H1 (cell line): ENCODE results near the gene ZRANB1. TPM values are rescaled to one million over a fixed set of nuclear protein-coding genes. Genes with fewer than 3 reads are reported as not detected.

Source experiments
- CTCF ChIA-PET: fragments of 300-600 bp; sonication (Branson Sonifier 250); formaldehyde crosslinking; loops from one replicate; lab custom pipeline; 2021; ENCODE audit not compliant: partially characterized antibody; lab: Charles Lee
- POLR2A ChIA-PET: fragments of 300-600 bp; sonication (Branson Sonifier 250); formaldehyde crosslinking; loops from one replicate; lab custom pipeline; 2021; ENCODE audit warnings: inconsistent platforms; ENCODE audit not compliant: partially characterized antibody; lab: Charles Lee
- DNase-seq, 2 experiments: peaks; one replicate each; pipeline versions ENCODE4 v3.0.0 to v3.0.0-alpha.2; 2010 to 2022; ENCODE audit warnings: low spot score in 2 of 2, low read depth in 1 of 2, mixed read lengths in 1 of 2
- FAIRE-seq: peaks from 2 replicates; lab custom pipeline; 2011; peaks lifted over from hg19 to GRCh38; lab: Jason Lieb, UNC
- H2AFZ ChIP-seq: 2 replicates; pipeline ENCODE4 v1.8.1; 2012; ENCODE audit warnings: low read length, inconsistent platforms
- H2AK5ac ChIP-seq: 2 replicates; pipeline ENCODE4 v1.6.1; 2013; ENCODE audit warnings: low read depth, low read length
- H2BK120ac ChIP-seq: replicated peaks from 2 replicates; pipeline ENCODE3; 2013; ENCODE audit warnings: low read depth, low read length, inconsistent platforms
- H2BK12ac ChIP-seq: 2 replicates; pipeline ENCODE4 v1.6.1; 2013; ENCODE audit warnings: low read depth, low read length
- H2BK15ac ChIP-seq: 2 replicates; pipeline ENCODE4 v1.6.1; 2013; ENCODE audit warnings: low read length
- H2BK20ac ChIP-seq: 2 replicates; pipeline ENCODE4 v1.6.1; 2013; ENCODE audit warnings: low read length
- H2BK5ac ChIP-seq: 2 replicates; pipeline ENCODE4 v1.6.1; 2013; ENCODE audit warnings: low read depth, low read length
- H3K14ac ChIP-seq: 2 replicates; pipeline ENCODE4 v1.6.1; 2013; ENCODE audit warnings: inconsistent platforms; ENCODE audit not compliant: insufficient read length
- H3K18ac ChIP-seq: 2 replicates; pipeline ENCODE4 v1.6.1; 2013; ENCODE audit warnings: low read length; ENCODE audit errors: extremely low read depth
- H3K23ac ChIP-seq: 2 replicates; pipeline ENCODE4 v1.6.1; 2013; ENCODE audit warnings: inconsistent platforms; ENCODE audit not compliant: insufficient read length
- H3K23me2 ChIP-seq: 2 replicates; pipeline ENCODE4 v1.6.1; 2013; ENCODE audit warnings: low read depth, low read length
- H3K27ac ChIP-seq: 2 replicates; pipeline ENCODE4 v1.6.1; 2011; ENCODE audit warnings: low read depth, low read length, inconsistent platforms
- H3K27me3 ChIP-seq, 4 experiments: replicated peaks in 1 of 4; 1 replicate in 1 of 4; 2 replicates in 3 of 4; pipeline versions ENCODE4 v1.6.1 to v1.8.1; 2011 to 2013; ENCODE audit warnings: low read length in 3 of 4, mild to moderate bottlenecking in 3 of 4, inconsistent platforms in 2 of 4, mixed read lengths in 2 of 4, moderate library complexity in 1 of 4; ENCODE audit not compliant: control insufficient read depth in 3 of 4, insufficient read depth in 3 of 4; ENCODE audit errors: extremely low read depth in 1 of 4
- H3K36me3 ChIP-seq, 4 experiments: 2 replicates each; pipeline versions ENCODE4 v1.6.1 to v1.8.1; 2011 to 2013; ENCODE audit warnings: mild to moderate bottlenecking in 4 of 4, low read length in 3 of 4, moderate library complexity in 2 of 4, control low read depth in 1 of 4, inconsistent platforms in 1 of 4; ENCODE audit not compliant: insufficient read depth in 4 of 4, control insufficient read depth in 2 of 4
- H3K4ac ChIP-seq: replicated peaks from 2 replicates; pipeline ENCODE3; 2013; ENCODE audit warnings: low read length, low read depth, mixed read lengths, inconsistent platforms; ENCODE audit not compliant: insufficient read length
- H3K4me1 ChIP-seq, 4 experiments: replicated peaks in 1 of 4; 1 replicate in 1 of 4; 2 replicates in 3 of 4; pipeline versions ENCODE4 v1.6.1 to v1.8.1; 2011 to 2013; ENCODE audit warnings: low read length in 3 of 4, inconsistent platforms in 2 of 4, mixed read lengths in 1 of 4; ENCODE audit not compliant: insufficient read depth in 4 of 4, control insufficient read depth in 3 of 4
- H3K4me2 ChIP-seq, 2 experiments: 2 replicates each; pipeline versions ENCODE4 v1.6.1 to v1.8.1; 2011 to 2013; ENCODE audit warnings: low read depth in 2 of 2, low read length in 2 of 2, control low read depth in 1 of 2, inconsistent platforms in 1 of 2, mild to moderate bottlenecking in 1 of 2; ENCODE audit not compliant: insufficient read depth in 1 of 2
- H3K4me3 ChIP-seq, 4 experiments: fragments of 200-600, 300-600 bp in 1 of 4; sonication (generic), shearing (Covaris generic), sonication (Bioruptor Twin) in 1 of 4; 2 replicates each; pipeline versions ENCODE4 v1.5.1 to v1.8.1; 2011 to 2016; ENCODE audit warnings: low read length in 4 of 4, low read depth in 3 of 4, control low read depth in 2 of 4, inconsistent platforms in 2 of 4, mild to moderate bottlenecking in 2 of 4, mixed read lengths in 1 of 4, moderate library complexity in 1 of 4; ENCODE audit not compliant: insufficient read depth in 2 of 4; ENCODE audit errors: extremely low read depth in 1 of 4
- H3K56ac ChIP-seq: replicated peaks from 2 replicates; pipeline ENCODE3; 2013; ENCODE audit warnings: low read depth, mild to moderate bottlenecking, mixed read lengths, low read length, inconsistent platforms; ENCODE audit not compliant: insufficient read length
- H3K79me1 ChIP-seq: 2 replicates; pipeline ENCODE4 v1.6.1; 2013; ENCODE audit warnings: low read depth, low read length, control low read depth
- H3K79me2 ChIP-seq, 2 experiments: 2 replicates each; pipeline versions ENCODE4 v1.6.1 to v1.8.1; 2012 to 2013; ENCODE audit warnings: low read length in 2 of 2, mild to moderate bottlenecking in 2 of 2, inconsistent platforms in 1 of 2; ENCODE audit not compliant: insufficient read depth in 2 of 2, control insufficient read depth in 1 of 2
- H3K9ac ChIP-seq, 4 experiments: replicated peaks in 1 of 4; 1 replicate in 1 of 4; 2 replicates in 3 of 4; pipeline versions ENCODE4 v1.6.1 to v1.8.1; 2011 to 2013; ENCODE audit warnings: low read depth in 3 of 4, low read length in 3 of 4, control low read depth in 2 of 4, mild to moderate bottlenecking in 2 of 4, moderate library complexity in 2 of 4, inconsistent platforms in 1 of 4; ENCODE audit errors: extremely low read depth in 1 of 4
- H3K9me3 ChIP-seq, 2 experiments: 2 replicates each; pipeline versions ENCODE4 v1.6.1 to v1.8.1; 2012 to 2013; ENCODE audit warnings: mild to moderate bottlenecking in 2 of 2, moderate library complexity in 2 of 2, control low read depth in 1 of 2, inconsistent platforms in 1 of 2, low read depth in 1 of 2, low read length in 1 of 2, mixed read lengths in 1 of 2; ENCODE audit not compliant: insufficient read depth in 2 of 2
- H4K20me1 ChIP-seq, 2 experiments: replicated peaks in 1 of 2; 2 replicates each; pipeline versions ENCODE3 to v1.8.1; 2011 to 2013; ENCODE audit warnings: inconsistent platforms in 2 of 2, low read length in 2 of 2, mild to moderate bottlenecking in 1 of 2; ENCODE audit not compliant: insufficient read depth in 2 of 2, control insufficient read depth in 1 of 2
- H4K5ac ChIP-seq: 2 replicates; pipeline ENCODE4 v1.6.1; 2013; ENCODE audit warnings: low read length, low read depth, mixed read lengths, inconsistent platforms; ENCODE audit not compliant: insufficient read length
- H4K8ac ChIP-seq: 2 replicates; pipeline ENCODE4 v1.8.0; 2013; ENCODE audit warnings: mild to moderate bottlenecking, moderate library complexity, low read length, inconsistent platforms; ENCODE audit not compliant: insufficient read depth; ENCODE audit errors: extremely low read depth
- H4K91ac ChIP-seq: replicated peaks from 2 replicates; pipeline ENCODE3; 2013; ENCODE audit warnings: low read length, mixed read lengths, inconsistent platforms; ENCODE audit not compliant: insufficient read length
- CTBP2 ChIP-seq: IDR thresholded peaks from 2 replicates; pipeline ENCODE4 v1.7.0; 2011; ENCODE audit warnings: borderline replicate concordance, mild to moderate bottlenecking, moderate library complexity, mixed read lengths, low read length; ENCODE audit not compliant: insufficient read depth, insufficient read length
- EZH2 ChIP-seq: fragments of 200-600 bp; sonication (generic); IDR thresholded peaks from 2 replicates; pipeline ENCODE4 v1.7.1; 2012; ENCODE audit warnings: low read depth, mild to moderate bottlenecking, moderate library complexity, low read length, inconsistent platforms; ENCODE audit not compliant: severe bottlenecking
- RXRA ChIP-seq: IDR thresholded peaks from 2 replicates; pipeline ENCODE4 v1.6.1; 2011; ENCODE audit warnings: low read depth, mild to moderate bottlenecking, low read length, moderate library complexity; ENCODE audit not compliant: insufficient read depth
- SAP30 ChIP-seq: fragments of 300-600 bp; sonication (generic); IDR thresholded peaks from 2 replicates; pipeline ENCODE4 v1.7.1; 2012; ENCODE audit warnings: low read length, moderate library complexity, mild to moderate bottlenecking, inconsistent platforms; ENCODE audit not compliant: insufficient read depth, insufficient replicate concordance
- SIN3A ChIP-seq, 2 experiments: IDR thresholded peaks in 1 of 2; conservative IDR thresholded peaks in 1 of 2; 2 replicates each; pipeline ENCODE4 v1.6.1; 2011 to 2012; ENCODE audit warnings: low read length in 2 of 2, improper control_type of control experiment in 1 of 2, low read depth in 1 of 2, mild to moderate bottlenecking in 1 of 2
- SUZ12 ChIP-seq: fragments of 200-600 bp; sonication (generic); IDR thresholded peaks from 2 replicates; pipeline ENCODE4 v1.6.1; 2012; ENCODE audit warnings: mild to moderate bottlenecking, inconsistent platforms, low read length, moderate library complexity, mixed read lengths
- WGBS, 2 experiments: shearing (Covaris generic) in 1 of 2; methylation state at CpG; one replicate each; pipeline versions ENCODE4 v1.1.6 to v1.1.7; 2013 to 2015; ENCODE audit warnings: low lambda C conversion rate in 2 of 2, mixed read lengths in 2 of 2, inconsistent platforms in 1 of 2, low coverage in 1 of 2, missing lambda C conversion rate in 1 of 2; ENCODE audit not compliant: insufficient replicate concordance in 2 of 2, insufficient coverage in 1 of 2, insufficient read length in 1 of 2; ENCODE audit errors: extremely low coverage in 1 of 2, missing lambda C conversion rate in 1 of 2; 5-methylcytosine and 5-hydroxymethylcytosine counted together
- polyA plus RNA-seq, 7 experiments: library from polyadenylated mRNA; depleted of rRNA in 3 of 7; stranded (reverse) in 5 of 7; unstranded in 2 of 7; fragments of >200 nt in 5 of 7; fragments of 200-250 nt in 2 of 7; gene quantifications; 1 replicate in 5 of 7; 2 replicates in 1 of 7; 4 replicates in 1 of 7; pipeline versions ENCODE4 v1.2.1 to v1.2.3, GENCODE V29; 2011 to 2013; ENCODE audit warnings: missing spikeins in 2 of 7, mixed read lengths in 2 of 7
- total RNA-seq: library from RNA; stranded (reverse); fragmentation: NEBNext Ultra II Directional; extraction: Animal tissue kit (Norgen Biotek cat#: 25700); gene quantifications from 2 replicates; pipeline ENCODE4 v1.2.1, GENCODE V29; 2021
- TF ChIP-seq, protein P1 (sequence below): IDR thresholded peaks from 2 replicates; pipeline ENCODE4 v1.6.1; 2012; ENCODE audit warnings: inconsistent platforms
- TF ChIP-seq, protein P2 (sequence below), 3 experiments: IDR thresholded peaks; 1 replicate in 2 of 3; 2 replicates in 1 of 3; pipeline versions ENCODE4 v1.5.1 to v1.6.1; 2011; ENCODE audit warnings: low read length in 3 of 3, mild to moderate bottlenecking in 3 of 3, inconsistent platforms in 2 of 3, low read depth in 1 of 3, moderate library complexity in 1 of 3; ENCODE audit not compliant: insufficient read depth in 1 of 3; ENCODE audit errors: control extremely low read depth in 1 of 3

Gene ZRANB1
- total and polyA plus RNA-seq, 2 of the 8 experiments (the other 6 are each of a cell fraction or from before 2014, with no cell fraction given) = 6.1 to 19.9 TPM

DNA sequence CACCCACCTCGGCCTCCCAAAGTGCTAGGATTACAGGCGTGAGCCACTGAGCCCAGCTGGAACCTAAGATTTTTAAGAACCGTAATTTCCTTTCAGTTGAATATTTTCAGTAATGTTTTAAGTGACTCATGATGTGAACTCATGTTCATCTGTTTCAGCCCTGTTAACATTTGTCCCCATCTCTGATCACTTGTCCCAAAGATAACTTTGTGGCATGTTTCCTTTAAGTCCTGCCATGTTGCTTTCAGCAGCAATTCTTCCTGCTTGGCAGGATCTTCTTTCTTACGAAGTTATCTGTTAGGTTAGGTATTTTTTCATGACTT lies 19.3 kb downstream of the ZRANB1 start:
- Histone ChIP-seq H2BK12ac (no peak overlapping the region), H2BK5ac (no peak overlapping the region), H2BK15ac (no peak overlapping the region), H3K4me2 (no peak overlapping the region), H4K8ac (no peak overlapping the region), H3K18ac (no peak overlapping the region), H4K5ac (no peak overlapping the region), H3K4me3 (no peak overlapping the region), H2AK5ac (no peak overlapping the region), H3K9me3 (no peaks in the 10 kb centered on the region), H3K23me2 (no peaks in the 10 kb centered on the region), H3K4me1 (no peaks in the 10 kb centered on the region), H2AFZ (no peak overlapping the region), H4K91ac (no peak overlapping the region), H3K79me2 (peaks cover 0 to 92% of the 10 kb centered on the region in 2 experiments), H3K9ac (no peak overlapping the region), H2BK20ac (no peak overlapping the region), H4K20me1 (peaks cover 6 to 11% of the 10 kb centered on the region in 2 experiments), H3K23ac (no peak overlapping the region), H2BK120ac (no peak overlapping the region), H3K27me3 (no peaks in the 10 kb centered on the region), H3K27ac (no peak overlapping the region), H3K36me3 (no peaks in the 10 kb centered on the region), H3K79me1 (no peaks in the 10 kb centered on the region; the same call in 1 of the 2 replicates), H3K56ac (no peak overlapping the region), H3K14ac (no peak overlapping the region), H3K4ac (no peak overlapping the region)
- TF ChIP-seq SIN3A (conservative IDR thresholded peaks at IDR 0.05 in 1 of 2, IDR thresholded peaks at IDR 0.05 in 1 of 2; ENCODE audit: low read depth in 1 of 2, low read length in 2 of 2) (no peak), EZH2 (no peak), SUZ12 (no peak), RXRA (no peak), SAP30 (no peak), CTBP2 (no peak)
- TF ChIP-seq, protein P1, sequence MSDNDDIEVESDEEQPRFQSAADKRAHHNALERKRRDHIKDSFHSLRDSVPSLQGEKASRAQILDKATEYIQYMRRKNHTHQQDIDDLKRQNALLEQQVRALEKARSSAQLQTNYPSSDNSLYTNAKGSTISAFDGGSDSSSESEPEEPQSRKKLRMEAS = no peak
- TF ChIP-seq, protein P2, sequence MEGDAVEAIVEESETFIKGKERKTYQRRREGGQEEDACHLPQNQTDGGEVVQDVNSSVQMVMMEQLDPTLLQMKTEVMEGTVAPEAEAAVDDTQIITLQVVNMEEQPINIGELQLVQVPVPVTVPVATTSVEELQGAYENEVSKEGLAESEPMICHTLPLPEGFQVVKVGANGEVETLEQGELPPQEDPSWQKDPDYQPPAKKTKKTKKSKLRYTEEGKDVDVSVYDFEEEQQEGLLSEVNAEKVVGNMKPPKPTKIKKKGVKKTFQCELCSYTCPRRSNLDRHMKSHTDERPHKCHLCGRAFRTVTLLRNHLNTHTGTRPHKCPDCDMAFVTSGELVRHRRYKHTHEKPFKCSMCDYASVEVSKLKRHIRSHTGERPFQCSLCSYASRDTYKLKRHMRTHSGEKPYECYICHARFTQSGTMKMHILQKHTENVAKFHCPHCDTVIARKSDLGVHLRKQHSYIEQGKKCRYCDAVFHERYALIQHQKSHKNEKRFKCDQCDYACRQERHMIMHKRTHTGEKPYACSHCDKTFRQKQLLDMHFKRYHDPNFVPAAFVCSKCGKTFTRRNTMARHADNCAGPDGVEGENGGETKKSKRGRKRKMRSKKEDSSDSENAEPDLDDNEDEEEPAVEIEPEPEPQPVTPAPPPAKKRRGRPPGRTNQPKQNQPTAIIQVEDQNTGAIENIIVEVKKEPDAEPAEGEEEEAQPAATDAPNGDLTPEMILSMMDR (IDR thresholded peaks at IDR 0.05; ENCODE audit: control extremely low read depth in 1 of 3, insufficient read depth in 1 of 3, low read depth in 1 of 3, low read length in 3 of 3) = no peak
- ChIA-PET POLR2A (interaction anchor here (0.6 kb wide), 1 partner anchor 836 kb away, joined by 3 read pairs; no protein-coding TSS in a partner anchor), CTCF (interaction anchor here (0.8 kb wide), 1 partner anchor 75 kb away, joined by 3 read pairs; no protein-coding TSS in a partner anchor)
- DNase-seq (no peak), FAIRE-seq (no peak)
- WGBS, 2 experiments = 87% methylated on average over 4 of the region's 4 CpGs; no CpG with 5 or more reads in 1 of the 2 experiments
